ENCODE results near the gene RFTN2.
A peak's percentile ranks its signal among the peaks of the same experiment; 100 is the strongest.

RFTN2 gene

DNA sequence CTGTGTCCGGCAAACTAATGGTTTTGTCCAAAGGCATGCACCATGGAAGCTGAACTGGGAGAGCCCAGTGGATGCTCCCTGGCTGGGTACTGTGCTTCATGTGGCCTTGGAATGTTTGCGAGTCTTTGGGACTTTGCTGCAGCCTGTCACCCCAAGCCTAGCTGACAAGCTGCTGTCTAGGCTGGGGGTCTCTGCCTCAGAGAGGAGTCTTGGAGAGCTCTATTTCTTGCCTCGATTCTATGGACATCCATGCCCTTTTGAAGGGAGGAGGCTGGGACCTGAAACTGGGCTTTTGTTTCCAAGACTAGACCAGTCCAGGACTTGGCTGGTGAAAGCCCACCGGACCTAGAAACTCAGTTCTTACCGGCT, 31.4 kb upstream of the RFTN2 start:
- TF ChIP-seq CSDC2 (CRISPR knock-in tag; IDR thresholded peaks at IDR 0.05) (no peak), PPARA (CRISPR knock-in tag; IDR thresholded peaks at IDR 0.05; ENCODE audit: borderline replicate concordance) (no peak), POU6F1 (CRISPR knock-in tag; IDR thresholded peaks at IDR 0.05; ENCODE audit: borderline replicate concordance, low read depth) (no peak), RARB (CRISPR knock-in tag; IDR thresholded peaks at IDR 0.05) (no peak), ARNTL (CRISPR knock-in tag; IDR thresholded peaks at IDR 0.05; ENCODE audit: borderline replicate concordance, low read depth) (no peak), ZNF8 (CRISPR knock-in tag; IDR thresholded peaks at IDR 0.05) (no peak), TCF4 (CRISPR knock-in tag; IDR thresholded peaks at IDR 0.05; ENCODE audit: borderline replicate concordance) (no peak)
- ATAC-seq, result peak; percentile 7

DNA sequence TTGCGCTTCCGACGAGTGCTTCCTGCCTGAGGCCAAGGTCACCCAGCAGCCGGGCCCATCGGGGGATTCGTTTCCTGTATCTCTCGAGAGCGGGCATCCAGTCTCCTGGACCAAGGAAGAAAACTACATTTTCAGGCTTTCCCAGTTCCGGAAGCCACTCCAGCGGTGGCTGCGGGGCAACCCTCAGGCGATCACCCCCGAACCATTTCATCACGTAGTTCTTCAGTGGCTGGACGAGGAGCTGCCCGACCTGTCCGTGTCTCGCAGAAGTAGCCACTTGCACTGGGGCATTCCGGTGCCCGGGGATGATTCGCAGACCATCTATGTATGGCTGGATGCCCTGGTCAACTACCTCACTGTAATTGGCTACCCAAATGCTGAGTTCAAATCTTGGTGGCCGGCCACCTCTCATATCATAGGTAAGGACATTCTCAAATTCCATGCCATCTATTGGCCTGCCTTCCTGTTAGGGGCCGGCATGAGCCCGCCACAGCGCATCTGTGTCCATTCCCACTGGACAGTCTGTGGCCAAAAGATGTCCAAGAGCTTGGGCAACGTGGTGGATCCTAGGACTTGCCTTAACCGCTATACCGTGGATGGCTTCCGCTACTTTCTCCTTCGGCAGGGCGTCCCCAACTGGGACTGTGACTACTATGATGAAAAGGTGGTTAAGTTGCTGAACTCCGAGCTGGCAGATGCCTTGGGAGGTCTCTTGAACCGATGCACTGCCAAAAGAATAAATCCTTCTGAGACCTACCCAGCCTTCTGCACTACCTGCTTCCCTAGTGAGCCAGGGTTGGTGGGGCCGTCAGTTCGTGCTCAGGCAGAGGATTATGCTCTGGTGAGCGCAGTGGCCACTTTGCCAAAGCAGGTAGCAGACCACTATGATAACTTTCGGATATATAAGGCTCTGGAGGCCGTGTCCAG, 30.8 kb upstream of the RFTN2 start:
- peak; percentile 34 for ATAC-seq
- TF ChIP-seq, protein P1, sequence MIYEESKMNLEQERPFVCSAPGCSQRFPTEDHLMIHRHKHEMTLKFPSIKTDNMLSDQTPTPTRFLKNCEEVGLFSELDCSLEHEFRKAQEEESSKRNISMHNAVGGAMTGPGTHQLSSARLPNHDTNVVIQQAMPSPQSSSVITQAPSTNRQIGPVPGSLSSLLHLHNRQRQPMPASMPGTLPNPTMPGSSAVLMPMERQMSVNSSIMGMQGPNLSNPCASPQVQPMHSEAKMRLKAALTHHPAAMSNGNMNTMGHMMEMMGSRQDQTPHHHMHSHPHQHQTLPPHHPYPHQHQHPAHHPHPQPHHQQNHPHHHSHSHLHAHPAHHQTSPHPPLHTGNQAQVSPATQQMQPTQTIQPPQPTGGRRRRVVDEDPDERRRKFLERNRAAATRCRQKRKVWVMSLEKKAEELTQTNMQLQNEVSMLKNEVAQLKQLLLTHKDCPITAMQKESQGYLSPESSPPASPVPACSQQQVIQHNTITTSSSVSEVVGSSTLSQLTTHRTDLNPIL (CRISPR knock-in tag; IDR thresholded peaks at IDR 0.05; ENCODE audit: low read depth), result no peak
- TF ChIP-seq ISL1 (CRISPR knock-in tag; IDR thresholded peaks at IDR 0.05), result no peak
- no peak for TF ChIP-seq ZNF70 (CRISPR knock-in tag; IDR thresholded peaks at IDR 0.05)
- TF ChIP-seq PPARA (CRISPR knock-in tag; IDR thresholded peaks at IDR 0.05; ENCODE audit: borderline replicate concordance), result no peak
- no peak for TF ChIP-seq CSRNP3 (CRISPR knock-in tag; IDR thresholded peaks at IDR 0.05)
- TF ChIP-seq, protein P2, sequence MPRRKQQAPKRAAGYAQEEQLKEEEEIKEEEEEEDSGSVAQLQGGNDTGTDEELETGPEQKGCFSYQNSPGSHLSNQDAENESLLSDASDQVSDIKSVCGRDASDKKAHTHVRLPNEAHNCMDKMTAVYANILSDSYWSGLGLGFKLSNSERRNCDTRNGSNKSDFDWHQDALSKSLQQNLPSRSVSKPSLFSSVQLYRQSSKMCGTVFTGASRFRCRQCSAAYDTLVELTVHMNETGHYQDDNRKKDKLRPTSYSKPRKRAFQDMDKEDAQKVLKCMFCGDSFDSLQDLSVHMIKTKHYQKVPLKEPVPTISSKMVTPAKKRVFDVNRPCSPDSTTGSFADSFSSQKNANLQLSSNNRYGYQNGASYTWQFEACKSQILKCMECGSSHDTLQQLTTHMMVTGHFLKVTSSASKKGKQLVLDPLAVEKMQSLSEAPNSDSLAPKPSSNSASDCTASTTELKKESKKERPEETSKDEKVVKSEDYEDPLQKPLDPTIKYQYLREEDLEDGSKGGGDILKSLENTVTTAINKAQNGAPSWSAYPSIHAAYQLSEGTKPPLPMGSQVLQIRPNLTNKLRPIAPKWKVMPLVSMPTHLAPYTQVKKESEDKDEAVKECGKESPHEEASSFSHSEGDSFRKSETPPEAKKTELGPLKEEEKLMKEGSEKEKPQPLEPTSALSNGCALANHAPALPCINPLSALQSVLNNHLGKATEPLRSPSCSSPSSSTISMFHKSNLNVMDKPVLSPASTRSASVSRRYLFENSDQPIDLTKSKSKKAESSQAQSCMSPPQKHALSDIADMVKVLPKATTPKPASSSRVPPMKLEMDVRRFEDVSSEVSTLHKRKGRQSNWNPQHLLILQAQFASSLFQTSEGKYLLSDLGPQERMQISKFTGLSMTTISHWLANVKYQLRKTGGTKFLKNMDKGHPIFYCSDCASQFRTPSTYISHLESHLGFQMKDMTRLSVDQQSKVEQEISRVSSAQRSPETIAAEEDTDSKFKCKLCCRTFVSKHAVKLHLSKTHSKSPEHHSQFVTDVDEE (CRISPR knock-in tag; IDR thresholded peaks at IDR 0.05), result no peak
- no peak for TF ChIP-seq POU6F1 (CRISPR knock-in tag; IDR thresholded peaks at IDR 0.05; ENCODE audit: borderline replicate concordance, low read depth)
- TF ChIP-seq TOX (CRISPR knock-in tag; IDR thresholded peaks at IDR 0.05; ENCODE audit: borderline replicate concordance), result no peak
- TF ChIP-seq OSR1 (CRISPR knock-in tag; IDR thresholded peaks at IDR 0.05), result no peak
- no peak for TF ChIP-seq ESRRG (CRISPR knock-in tag; IDR thresholded peaks at IDR 0.05)
- TF ChIP-seq GLIS3 (CRISPR knock-in tag; IDR thresholded peaks at IDR 0.05), result no peak
- no peak for TF ChIP-seq ZFP30 (CRISPR knock-in tag; IDR thresholded peaks at IDR 0.05)
- no peak for TF ChIP-seq ARNTL (CRISPR knock-in tag; IDR thresholded peaks at IDR 0.05; ENCODE audit: borderline replicate concordance, low read depth)
- TF ChIP-seq ZNF565 (CRISPR knock-in tag; conservative IDR thresholded peaks at IDR 0.05; ENCODE audit: low read depth), result no peak
- no peak for TF ChIP-seq ZC3H10 (CRISPR knock-in tag; IDR thresholded peaks at IDR 0.05)

Data from SK-N-SH treated with all-trans-retinoic acid at 6 μM for 48 hours (cell line).